Activated naive CD4-positive, alpha-beta T cell treated with Interleukin-2 at 50 U/mL for 16 hours (primary cell): ENCODE results near the gene CBX2.
A peak's percentile ranks its signal among the peaks of the same experiment; 100 is the strongest.

Source experiments
- DNase-seq: peaks from one replicate; pipeline ENCODE4 v3.0.0-alpha.2; 2020

The CBX2 gene

DNA sequence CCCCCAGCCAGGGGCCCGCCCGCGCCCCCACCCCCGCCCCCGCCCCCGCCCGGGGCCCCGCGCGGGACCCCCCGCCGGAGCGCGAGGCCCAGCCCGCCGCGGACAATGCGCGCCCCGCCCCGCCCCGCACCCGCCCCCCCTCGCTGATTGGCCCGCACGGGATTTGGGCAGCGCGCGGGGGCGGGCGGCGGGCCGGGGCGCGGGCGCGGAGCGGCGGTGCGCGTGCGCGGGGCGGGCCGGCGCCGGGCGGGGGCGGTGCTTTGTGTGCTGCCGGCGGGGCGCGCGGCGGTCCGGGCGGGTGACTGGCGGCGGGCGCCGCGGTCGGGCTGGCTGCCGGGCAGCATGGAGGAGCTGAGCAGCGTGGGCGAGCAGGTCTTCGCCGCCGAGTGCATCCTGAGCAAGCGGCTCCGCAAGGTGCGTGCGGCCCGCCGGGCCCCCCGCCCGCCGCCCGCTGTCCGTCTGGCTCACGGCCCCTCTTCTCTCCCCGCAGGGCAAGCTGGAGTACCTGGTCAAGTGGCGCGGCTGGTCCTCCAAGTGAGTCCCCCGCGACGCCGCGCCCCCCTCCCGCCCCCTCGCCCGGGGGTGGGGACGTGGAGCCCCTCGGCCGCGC, at the start of gene CBX2:
Gene CBX2 (plus strand): TSS at position 255 of the 610 bp plus-strand sequence. CDS start 88 bp downstream, at position 343.
- peak; percentile 84 for DNase-seq

DNA sequence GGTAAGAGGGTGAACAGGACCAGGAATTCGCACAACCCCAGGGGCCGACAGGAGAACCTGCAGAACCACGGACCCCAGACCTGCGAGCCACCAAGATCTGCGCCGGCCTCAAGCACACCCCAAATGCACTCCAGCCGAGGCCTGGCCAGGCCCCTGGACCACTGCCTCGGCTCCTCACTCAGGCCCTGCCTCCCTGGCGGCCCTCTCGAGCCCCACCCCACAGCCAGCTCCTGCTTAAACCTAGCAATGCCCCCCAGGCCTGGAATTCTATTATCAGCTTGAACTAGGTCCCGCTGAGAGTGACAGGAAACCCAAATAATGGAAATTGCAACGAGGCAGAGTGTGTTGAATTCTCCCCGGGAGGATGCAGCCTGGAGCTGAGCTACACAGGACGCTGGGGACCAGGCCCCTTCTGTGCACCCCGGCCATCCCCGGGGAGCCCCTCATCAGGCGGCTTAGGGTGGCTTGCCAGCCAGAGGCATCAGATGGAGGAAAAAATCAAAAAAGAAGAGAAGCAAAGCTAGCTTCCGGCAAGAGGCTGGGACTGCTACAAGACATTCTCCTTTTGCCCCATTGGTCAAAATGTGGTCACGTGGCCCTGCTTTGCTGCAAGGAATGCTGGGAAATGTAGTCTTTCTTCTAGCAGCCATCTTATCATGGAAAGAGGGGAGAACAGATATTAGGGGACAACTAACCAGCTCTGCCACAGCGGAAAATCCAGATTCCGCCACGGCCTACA, 49.6 kb upstream of the CBX2 start:
- peak; percentile 82 for DNase-seq

DNA sequence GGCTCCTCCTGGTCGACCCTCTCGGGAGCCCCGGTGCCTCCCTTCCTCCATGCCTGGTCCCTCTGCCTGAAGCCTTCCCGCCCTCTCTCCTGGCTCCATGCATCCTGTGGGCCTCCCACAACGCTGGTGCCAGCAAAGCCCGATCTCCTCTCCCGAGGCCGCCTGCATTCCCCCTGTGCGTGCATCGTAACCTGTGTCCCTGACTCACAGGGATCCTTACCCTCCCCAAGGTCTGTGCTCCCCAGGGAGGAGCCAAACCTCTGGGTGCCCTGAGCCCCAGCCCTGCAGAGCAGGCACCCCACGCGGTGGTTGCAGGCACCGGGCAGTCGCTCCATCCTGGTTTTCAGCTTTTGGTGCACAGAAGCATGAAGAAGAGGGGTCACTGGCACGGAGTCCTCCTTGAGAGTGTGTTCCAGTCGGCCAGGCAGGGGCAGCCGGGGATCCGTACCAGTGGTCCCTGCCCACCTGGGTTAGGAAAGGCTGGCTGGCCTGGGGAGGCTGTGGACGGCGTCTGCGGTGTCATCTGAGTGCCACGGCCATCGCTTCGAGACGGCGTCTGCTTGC, 49.0 kb upstream of the CBX2 start:
- DNase-seq, result no peak

DNA sequence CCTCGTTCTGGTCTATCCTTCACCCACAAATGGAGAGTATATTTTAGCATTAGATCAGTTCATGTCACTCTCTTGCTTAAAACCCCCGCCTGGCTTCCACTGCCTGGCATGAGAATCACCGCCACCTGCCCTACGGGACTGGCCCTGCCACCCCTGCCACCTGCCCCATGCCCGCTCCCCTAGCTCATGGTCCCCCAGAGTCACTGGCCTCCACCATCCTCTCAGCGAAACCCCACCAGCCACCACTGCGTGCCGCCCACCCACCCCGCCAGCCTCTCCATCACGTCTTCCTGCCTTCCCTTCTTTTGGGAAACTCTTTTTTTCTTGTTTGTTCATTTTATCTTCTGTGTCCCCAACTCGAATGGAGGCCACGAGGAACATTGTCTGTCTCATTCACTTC, 48.2 kb upstream of the CBX2 start:
- no peak for DNase-seq

DNA sequence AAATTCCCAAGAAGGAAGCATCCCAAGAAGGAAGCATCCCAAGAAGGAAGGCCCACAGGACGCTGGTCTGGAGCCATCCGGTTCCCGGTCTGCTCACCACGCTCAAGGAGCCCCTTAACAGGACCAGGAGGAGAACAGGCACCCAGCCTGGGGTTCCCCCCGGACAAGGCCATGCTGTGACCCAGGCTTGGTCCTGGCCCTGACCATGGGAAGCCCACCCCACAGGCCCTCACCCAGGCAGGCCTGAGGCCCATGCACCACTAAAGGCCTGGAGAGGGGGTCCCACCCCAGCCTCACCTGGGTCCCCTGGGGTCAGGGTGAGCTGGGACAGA, 47.5 kb upstream of the CBX2 start:
- DNase-seq, result no peak

DNA sequence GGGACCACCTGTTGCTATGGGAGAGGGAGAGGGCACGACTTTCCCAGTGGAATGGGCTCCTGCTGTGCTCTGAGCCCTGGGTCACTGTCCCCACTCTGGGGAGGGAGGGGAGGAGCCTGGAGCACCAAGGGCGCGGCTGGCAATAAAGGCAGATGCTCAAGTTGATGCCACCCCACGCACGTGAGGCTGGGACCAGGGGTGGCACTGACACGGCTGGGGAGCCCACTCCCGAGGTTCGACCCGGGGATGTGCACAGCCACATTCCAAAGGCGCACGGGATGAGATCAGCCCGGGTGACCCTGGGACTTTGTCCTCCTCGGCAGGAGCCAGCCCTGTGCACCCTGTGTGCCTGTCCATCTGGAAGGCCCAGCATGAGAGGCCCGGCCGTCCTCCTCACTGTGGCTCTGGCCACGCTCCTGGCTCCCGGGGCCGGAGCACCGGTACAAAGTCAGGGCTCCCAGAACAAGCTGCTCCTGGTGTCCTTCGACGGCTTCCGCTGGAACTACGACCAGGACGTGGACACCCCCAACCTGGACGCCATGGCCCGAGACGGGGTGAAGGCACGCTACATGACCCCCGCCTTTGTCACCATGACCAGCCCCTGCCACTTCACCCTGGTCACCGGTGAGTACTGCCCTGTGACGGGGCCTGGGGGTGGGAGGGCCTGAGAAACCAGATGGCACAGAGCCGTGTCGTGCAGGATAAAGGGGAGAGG, 47.0 kb upstream of the CBX2 start, which contains the start of gene ENPP7:
Gene ENPP7 (plus strand): TSS at position 175 of the 715 bp plus-strand sequence. CDS start 197 bp downstream, at position 372.
- no peak for DNase-seq

DNA sequence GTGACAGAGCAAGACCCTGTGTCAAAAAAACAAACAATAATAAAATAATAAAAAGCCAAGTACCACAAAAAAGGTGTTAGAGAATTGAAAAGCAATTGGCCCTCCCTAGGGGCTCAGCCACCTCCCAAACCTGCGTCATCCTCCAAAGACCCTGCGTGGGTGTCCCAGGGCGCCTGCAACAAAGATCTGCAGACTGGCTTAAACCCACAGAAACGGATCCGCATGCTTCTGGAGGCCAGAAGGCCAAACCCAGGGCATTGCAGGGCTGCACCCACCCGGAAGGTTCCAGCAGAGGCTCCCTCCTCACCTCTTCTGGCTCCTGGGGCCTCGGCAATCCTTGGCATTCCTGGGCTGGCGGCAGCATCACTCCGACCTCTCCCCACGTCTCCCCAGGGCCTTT, 45.7 kb upstream of the CBX2 start:
- DNase-seq, result no peak

DNA sequence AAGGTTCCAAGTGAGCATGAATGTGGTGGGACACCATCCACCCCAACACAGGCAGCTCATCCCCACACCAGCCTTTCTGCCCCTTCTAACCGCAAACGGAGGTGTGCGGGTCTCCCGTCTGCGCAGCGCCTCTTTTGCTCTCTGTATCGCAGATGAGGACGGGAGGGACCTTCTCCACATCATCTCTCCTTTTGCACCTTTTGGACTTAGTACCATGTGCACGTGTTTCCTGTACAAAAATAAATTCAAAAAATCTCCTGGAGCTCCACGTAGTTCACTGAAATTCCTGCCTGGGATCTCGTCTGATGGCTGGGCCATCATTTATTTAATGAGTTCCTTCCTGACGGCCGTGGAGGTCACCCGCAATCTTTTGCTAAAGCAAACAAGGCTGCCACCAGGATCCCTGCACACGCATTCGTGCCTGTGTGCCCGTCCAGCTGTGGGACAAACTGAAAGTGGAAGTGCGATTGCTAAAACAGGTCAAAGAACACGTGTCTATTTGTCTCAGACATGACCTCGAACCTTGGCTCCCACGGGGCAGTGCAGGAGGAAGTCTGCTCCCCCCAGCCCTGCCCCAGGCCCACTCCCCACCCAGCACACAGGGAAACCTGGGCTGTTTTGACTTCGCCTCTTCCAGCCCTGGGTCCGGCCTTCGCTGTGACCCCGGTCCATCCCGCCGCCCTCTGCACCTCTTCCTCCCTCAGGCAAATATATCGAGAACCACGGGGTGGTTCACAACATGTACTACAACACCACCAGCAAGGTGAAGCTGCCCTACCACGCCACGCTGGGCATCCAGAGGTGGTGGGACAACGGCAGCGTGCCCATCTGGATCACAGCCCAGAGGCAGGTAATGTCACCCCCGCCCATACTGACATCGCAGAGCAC, 44.9 kb upstream of the CBX2 start:
- no peak for DNase-seq

DNA sequence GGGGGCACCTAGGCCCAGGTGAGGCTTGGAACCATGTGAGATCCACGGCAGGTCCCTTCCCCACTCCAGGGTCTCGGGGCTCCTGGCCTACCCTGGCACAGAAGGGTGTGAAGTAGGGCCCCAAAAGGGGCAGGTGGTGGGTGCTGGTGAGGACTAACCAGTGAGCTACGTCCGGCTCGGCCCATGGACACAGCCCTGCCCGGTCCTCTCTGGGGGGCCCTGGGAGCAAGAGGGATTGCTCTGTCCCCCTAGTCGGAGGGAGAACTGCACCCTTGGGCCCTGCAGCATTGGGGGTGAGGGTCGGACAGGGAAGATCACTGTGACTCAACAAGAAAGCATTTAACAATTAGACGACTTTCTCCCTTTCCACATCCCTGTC, 44.3 kb upstream of the CBX2 start:
- no peak for DNase-seq

DNA sequence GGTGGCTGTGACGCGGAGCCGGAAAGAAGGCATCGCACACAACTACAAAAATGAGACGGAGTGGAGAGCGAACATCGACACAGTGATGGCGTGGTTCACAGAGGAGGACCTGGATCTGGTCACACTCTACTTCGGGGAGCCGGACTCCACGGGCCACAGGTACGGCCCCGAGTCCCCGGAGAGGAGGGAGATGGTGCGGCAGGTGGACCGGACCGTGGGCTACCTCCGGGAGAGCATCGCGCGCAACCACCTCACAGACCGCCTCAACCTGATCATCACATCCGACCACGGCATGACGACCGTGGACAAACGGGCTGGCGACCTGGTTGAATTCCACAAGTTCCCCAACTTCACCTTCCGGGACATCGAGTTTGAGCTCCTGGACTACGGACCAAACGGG, 42.9 kb upstream of the CBX2 start:
- DNase-seq, result no peak

DNA sequence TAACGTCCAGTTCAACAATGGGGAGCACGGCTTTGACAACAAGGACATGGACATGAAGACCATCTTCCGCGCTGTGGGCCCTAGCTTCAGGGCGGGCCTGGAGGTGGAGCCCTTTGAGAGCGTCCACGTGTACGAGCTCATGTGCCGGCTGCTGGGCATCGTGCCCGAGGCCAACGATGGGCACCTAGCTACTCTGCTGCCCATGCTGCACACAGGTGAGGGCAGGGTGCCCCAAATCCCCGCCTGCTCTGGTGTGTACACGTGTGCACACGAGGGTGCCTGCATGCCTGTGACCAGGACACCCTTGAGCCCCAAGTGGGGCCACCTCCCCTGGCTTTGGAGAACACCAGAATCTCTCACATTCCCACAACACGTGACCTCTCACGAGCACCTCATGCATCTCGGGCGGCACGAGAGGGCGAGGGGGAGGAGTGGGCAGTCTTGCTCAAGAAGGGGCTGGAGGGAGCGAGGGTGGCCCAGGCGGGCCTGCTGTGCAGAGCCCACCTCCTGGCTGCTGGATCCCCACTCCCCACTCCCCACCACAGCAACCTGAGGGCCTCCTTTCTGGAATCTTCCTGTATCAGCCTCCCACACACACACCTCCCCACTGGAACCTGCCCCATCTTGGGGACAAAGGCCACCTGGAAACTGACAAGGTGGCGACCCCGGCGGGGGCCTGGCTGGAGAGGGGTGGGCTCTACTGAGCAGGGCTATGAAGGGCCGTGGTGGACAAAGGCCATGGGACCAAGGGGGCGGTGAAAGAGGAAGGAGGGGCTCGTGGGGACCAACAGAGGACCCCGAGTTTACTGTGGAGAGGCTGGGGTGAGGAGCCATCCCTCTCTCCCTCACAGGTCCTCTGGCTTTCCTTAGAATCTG, 40.7 kb upstream of the CBX2 start:
- no peak for DNase-seq

DNA sequence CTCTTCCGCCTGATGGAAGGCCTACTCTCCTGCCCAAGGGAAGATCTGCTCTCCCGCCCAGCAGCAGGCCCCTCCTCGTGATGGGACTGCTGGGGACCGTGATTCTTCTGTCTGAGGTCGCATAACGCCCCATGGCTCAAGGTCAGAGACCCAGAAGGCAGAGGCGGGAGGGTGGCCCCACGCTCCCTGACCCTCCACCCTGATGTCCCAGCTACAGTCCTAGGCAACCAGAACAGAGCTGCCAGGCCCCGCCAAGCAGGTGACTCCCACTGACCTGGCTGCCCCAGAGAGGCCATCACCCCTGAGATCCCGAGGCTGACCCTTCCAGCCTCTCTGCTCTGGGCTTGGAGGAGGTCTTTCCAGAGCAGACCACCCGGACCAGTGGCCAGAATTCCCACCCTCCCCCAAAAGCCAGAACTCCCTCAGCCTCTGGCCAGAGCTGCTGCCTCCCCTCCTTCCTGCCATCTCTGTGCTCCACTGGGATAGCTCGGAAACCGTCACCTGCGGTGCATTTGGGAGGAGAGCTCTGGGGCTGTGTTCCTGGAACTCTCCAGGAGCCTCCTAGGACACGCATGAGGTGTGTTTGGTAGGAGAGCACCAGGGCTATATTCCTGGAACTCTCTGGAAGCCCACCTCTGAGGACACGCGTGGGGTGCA, 39.9 kb upstream of the CBX2 start:
- DNase-seq, result no peak

DNA sequence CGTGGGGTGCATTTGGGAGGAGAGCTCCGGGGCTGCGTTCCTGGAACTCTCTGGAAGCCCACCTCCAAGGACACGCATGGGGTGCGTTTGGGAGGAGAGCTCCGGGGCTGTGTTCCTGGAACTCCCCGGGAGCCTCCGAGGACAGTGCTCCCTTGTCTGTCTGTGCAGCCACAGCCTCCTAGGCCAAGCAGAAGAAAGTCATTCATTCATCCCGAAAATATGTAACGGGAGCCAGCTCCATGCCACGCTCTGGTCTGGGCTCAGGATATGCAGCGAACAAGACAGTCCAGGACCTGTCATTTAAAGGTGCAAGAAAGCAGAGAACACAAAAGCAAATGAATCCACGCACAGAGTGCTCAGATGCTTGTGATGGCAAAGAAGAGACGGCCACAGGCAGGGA, 39.3 kb upstream of the CBX2 start:
- no peak for DNase-seq

DNA sequence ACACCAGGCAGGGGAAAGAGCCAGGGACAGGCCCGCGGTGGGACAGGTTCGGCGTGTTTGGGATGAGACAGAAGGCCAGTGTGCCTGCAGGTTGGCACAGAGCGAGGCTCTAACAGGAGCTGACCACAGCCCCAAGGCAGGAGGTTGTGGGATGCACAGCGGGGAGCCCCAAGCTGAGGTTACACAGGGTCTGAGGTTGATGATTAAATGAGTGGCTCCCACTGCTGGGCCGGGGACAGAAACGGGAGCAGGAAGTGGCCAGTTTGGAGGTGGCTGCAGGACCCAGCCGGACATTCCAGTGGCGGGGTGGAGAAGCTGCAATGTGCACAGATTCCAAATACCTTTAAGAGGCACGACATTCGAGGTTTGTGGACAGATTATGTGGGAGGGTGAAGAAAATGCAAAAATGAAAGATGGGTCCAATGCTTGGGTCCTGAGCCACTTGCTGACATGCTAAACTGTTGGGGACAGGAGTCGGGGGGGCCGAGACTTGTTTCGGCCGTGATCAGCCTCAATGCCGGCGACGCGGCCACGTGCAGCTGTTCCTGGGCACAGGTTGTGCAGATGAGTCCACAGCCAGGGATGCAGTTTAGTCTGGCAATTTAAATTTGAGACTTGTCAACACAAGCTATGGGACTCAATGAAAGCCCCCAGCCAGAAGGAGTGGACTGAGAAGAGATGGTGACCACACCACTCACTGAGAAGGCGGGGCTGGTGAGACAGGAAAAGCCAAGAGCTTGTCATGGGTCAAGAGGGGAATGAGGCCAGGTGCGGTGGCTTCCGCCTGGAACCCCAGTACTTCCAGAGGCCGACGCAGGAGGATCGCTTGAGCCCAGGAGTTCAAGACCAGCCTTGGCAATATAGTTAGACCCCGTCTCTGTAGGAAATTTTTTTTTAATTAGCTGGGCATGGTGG, 38.5 kb upstream of the CBX2 start:
- no peak for DNase-seq

DNA sequence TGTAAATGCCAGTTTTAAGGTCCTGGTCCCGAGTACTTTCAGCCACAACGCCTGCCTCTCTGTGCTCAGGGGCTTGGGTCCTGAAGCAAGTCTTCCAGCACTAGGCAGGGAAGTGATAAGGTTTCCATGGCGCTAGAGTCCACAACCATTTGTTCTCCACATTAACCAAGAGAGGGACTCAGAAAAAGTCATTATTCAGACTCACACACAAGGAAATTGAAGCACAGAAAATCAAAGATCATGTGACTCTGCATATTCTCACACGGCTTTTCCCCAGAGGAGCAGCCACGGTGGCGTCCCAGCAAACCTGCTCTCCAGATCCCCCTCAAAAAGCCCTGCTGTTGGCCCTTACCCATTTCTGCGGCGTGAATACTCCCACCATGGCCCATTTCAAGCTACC, 37.5 kb upstream of the CBX2 start:
- no peak for DNase-seq

DNA sequence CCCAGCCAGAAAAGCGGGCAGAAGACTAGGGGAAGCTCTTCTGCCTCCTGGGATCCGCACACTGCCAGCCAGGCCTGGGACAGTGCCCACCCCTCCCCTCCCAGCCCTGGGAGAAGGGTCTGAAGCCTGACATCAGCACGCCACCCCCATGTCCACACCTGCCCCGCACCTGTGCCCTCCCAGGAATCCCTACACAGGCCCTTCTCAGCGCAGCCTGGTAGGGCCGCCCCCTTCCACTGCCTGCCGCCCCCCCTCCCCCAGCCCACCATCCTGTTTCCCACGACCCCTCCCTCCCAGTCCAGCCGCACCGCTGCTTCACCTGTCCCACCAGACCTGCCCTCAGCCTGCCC, 36.6 kb upstream of the CBX2 start:
- no peak for DNase-seq

DNA sequence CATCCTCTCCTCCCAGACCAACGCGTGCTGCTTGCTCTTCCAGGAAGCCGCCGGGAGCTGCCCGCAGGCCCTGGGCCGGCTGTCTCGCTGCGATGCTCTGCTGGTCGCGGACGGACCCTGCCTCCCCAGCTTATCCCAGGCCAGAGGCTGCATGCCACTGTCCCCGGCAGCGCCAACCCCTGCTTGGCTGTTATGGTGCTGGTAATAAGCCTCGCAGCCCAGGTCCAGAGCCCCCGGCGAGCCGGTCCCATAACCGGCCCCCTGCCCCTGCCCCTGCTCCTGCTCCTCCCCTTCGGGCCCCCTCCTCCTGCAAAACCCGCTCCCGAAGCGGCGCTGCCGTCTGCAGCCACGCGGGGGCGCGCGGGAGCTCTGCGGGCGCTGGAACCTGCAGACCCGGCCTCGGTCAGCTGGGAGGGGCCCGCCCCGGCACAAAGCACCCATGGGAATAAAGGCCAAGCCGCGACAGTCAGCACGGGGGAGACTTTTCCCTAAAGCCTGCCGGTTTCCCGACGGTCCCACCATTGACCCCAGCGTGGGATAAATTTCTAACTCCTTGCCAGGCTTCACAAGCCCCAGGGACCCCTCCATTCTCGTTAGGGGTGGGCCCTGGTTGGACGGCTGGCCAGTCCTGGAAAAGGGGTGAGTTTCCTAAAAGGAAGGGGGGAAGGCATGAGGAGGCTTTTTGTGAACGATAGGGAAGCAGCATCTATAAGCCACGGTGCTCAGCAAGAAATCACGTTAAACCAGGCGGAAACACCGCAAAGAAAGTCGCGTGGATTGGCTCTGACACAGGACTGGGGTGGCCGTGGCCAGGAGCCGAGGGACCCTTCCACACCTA, 36.0 kb upstream of the CBX2 start:
- DNase-seq, result peak; percentile 77

DNA sequence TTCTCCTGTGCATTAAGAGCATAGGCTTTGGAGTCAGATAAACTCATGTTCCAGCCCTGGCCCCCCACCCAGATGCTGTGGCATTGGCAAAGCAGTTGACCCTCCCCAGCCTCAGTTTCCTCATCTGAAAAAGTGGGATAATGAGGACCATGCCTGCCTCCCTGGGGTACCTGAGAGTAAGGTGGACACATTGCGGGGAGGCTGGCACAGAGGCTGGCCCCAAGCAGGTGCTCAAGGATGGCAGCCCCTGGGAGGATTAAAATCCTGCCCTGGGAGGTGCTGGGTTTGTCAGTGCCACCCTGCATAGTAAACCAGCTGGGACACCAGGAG, 35.4 kb upstream of the CBX2 start:
- no peak for DNase-seq

DNA sequence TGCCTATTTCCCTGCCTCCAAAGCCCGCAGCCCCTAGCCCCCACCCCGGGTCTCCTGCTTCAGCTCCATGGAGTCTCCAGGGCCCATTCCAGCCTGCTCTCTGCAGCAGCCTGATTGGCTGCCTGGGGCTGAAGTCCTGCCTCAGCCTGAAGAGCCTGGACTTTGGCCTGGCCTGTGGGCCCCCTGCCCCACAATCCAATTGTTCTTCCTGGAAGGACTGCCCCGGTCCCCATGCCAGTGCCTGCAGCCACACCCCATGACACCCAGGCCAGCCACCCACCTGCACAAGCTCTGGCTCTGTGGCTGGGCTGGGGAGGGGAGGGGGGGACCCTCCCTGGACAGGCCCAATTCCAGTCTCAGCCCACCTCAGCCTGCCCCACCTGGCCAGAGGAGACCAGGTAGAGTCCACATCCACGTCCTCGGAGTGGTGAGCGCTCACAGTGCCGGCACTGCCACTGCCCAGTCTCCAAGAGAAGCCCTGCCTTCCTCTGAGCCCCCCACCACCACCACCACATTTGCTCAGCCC, 34.9 kb upstream of the CBX2 start:
- DNase-seq, result no peak
